Erythroblast (primary cell): ENCODE measurements around the gene HK3.

Source experiments
- DNase-seq, 2 experiments: peaks; one replicate each; lab custom pipeline; 2025; lab: John Stamatoyannopoulos, UW
- GATA1 ChIP-seq: IDR thresholded peaks from 2 replicates; pipeline ENCODE4 v1.6.1; 2011; ENCODE audit warnings: low read depth, mild to moderate bottlenecking, control low read depth, low read length, moderate library complexity
- POLR2A ChIP-seq: IDR thresholded peaks from 2 replicates; pipeline ENCODE4 v1.6.1; 2011; ENCODE audit warnings: mild to moderate bottlenecking, low read length

HK3 gene

GRCh38 chr5:176895831-176896230 is 3.3 kb downstream of the HK3 start:
- TF ChIP-seq POLR2A, result no peak
- no peak for TF ChIP-seq GATA1
- no peak for DNase-seq

DNA sequence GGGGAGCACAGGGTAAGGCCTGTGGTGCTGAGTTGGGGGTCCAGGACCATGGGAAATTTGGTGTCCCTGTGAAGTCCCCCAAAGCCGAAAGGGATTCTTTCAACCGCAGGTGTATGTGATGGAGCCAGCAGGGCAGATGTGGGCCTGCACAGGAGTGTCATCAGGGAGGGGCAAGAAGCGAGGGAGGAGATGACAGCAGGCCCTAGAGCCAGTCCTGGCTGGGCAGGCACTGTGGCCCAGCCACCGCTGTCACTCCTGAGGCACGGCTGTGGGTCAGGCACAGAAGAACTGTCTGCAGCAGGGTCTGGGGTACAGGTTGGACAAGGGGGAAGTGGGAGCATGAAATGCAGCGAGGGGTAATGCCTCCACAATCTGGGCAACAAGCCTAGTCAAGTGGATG is 4.8 kb downstream of the HK3 start:
- TF ChIP-seq GATA1 (no peak), POLR2A (no peak)
- no peak for DNase-seq

DNA sequence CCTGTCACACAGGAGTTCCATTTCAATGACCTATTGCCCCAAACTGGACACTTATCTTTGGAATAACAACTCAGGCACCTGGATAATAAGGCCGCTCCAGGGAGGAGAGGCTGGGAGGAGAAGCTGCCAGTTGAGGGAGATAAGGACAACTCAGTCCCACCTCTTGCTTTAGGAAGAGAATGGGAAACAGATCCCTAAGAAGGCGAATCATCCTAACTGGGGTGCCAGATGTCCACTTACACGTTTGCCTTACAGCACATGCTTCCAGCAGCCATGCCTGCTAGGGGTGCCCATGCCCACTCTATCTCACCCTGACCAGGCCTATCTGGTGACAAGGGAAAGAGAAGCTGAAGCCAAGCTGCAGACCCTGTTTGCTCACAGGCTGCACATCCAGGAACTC is 6.5 kb downstream of the HK3 start:
- no peak for TF ChIP-seq POLR2A
- TF ChIP-seq GATA1, result no peak
- no peak for DNase-seq

GRCh38 chr5:176891331-176891958 is 7.7 kb downstream of the HK3 start:
- no peak for DNase-seq
- TF ChIP-seq POLR2A, result no peak
- TF ChIP-seq GATA1, result no peak

- no peak for DNase-seq
- TF ChIP-seq GATA1, result no peak
- TF ChIP-seq POLR2A, result no peak
Observed at GRCh38 chr5:176890455-176891330, 8.5 kb downstream of the HK3 start.

GRCh38 chr5:176889321-176890280 is 9.5 kb downstream of the HK3 start:
- no peak for DNase-seq

GRCh38 chr5:176888865-176889165 is 10.3 kb downstream of the HK3 start:
- TF ChIP-seq POLR2A, result no peak
- DNase-seq, result no peak

More at GRCh38 chr5:176889321-176890280, 9.5 kb downstream of the HK3 start:
- no peak for TF ChIP-seq GATA1
- no peak for TF ChIP-seq POLR2A

- no peak for TF ChIP-seq POLR2A
- TF ChIP-seq GATA1, result no peak
- DNase-seq, result no peak
Observed at GRCh38 chr5:176888016-176888864, 10.9 kb downstream of the HK3 start.

DNA sequence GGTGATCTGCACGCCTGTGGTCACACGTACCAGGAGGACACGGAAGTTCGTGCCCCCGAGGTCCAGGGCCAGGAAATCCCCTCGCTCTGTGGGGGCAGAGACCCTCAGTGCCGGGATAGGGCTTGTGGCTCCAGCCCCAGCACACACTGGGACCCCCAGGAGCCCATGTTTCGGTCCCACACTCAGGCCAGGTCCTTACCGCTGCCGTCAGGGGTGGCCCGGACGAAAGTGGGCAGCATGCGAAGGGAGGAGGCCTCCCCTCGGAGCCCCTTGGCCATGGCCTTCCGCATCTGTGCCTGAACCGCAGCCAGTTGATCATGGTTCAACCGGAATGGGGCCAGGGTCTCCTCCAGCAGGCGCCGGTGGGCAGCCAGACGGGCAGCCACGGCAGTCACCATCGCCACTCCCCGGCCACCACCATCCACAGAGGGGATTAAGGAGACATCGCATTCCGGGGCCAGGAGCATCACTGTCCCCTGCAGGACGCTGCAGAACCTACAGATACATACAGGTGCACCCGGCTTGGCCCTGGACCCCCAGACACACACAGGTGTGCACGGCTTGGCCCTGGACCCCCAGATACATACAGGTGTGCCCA is 11.8 kb downstream of the HK3 start:
- no peak for DNase-seq
- TF ChIP-seq POLR2A, result no peak
- no peak for TF ChIP-seq GATA1

- no peak for DNase-seq
- no peak for TF ChIP-seq POLR2A
- TF ChIP-seq GATA1, result no peak
Observed at GRCh38 chr5:176886336-176887251, 12.6 kb downstream of the HK3 start.

- no peak for DNase-seq
- TF ChIP-seq GATA1 (no peak), POLR2A (no peak)
Observed at GRCh38 chr5:176884571-176884890, 14.6 kb downstream of the HK3 start.
